ENCODE measurements around the gene ADAMTS9. TPM values are rescaled to one million over a fixed set of nuclear protein-coding genes. Genes with fewer than 3 reads are reported as not detected.

Gene ADAMTS9
- total and polyA plus RNA-seq, 2 of the 13 experiments (the other 11 are each of a cell fraction or from before 2014, with no cell fraction given): 0.02 to 0.09 TPM

GRCh38 chr3:64571982-64572381 lies 115.8 kb downstream of the ADAMTS9 start (continued):
- TF ChIP-seq ZBTB37 (CRISPR knock-in tag; IDR thresholded peaks at IDR 0.05): no peak

GRCh38 chr3:64568895-64569517 lies 118.8 kb downstream of the ADAMTS9 start:
- Histone ChIP-seq H3K9me3 (ENCODE audit: low read length) (no peaks in the 10 kb centered on the region), H3K36me3 (replicated peaks in 1 of 2; ENCODE audit: control insufficient read depth in 1 of 2, insufficient read depth in 2 of 2, low read length in 2 of 2) (no peaks in the 10 kb centered on the region), H3K27me3 (ENCODE audit: control insufficient read depth in 1 of 2, insufficient read depth in 2 of 2, low read length in 2 of 2) (no peaks in the 10 kb centered on the region), H3K9ac (ENCODE audit: insufficient read depth, low read depth, low read length) (no peak overlapping the region), H3K79me2 (ENCODE audit: insufficient read depth, low read length) (no peaks in the 10 kb centered on the region), H3K4me3 (replicated peaks in 1 of 3; ENCODE audit: insufficient read depth in 1 of 3, low read depth in 2 of 3, low read length in 3 of 3) (no peak overlapping the region), H3K27ac (ENCODE audit: extremely low read length, insufficient read depth, low read length) (no peak overlapping the region), H4K20me1 (ENCODE audit: insufficient read depth, low read length) (no peaks in the 10 kb centered on the region), H2AFZ (ENCODE audit: low read length) (no peak overlapping the region), H3K4me2 (ENCODE audit: low read depth, low read length) (no peak overlapping the region), H3K4me1 (ENCODE audit: insufficient read depth, low read length) (no peaks in the 10 kb centered on the region)
- intact Hi-C loops (cut with micrococcal nuclease; ENCODE audit: unreplicated experiment) (no loop called here), in situ Hi-C loops (cut with HindIII; ENCODE audit: extremely low pct_ligation_motif_present, low pct_unique_long_range_greater_than_20kb) (no loop called here)
- FAIRE-seq (no peak), ATAC-seq (no peak), DNase-seq (ENCODE audit: low spot score) (no peak)
- 14% methylated on average over 5 of the region's 5 CpGs for WGBS (ENCODE audit: low lambda C conversion rate)
- ChIA-PET CTCF (ENCODE audit: low intra/inter-chr PET ratio, low total read pairs) (no interaction called here), POLR2A (no interaction called here)
- BruUV-seq (replicated peaks): no TSS peak
- TF ChIP-seq ZNF616 (CRISPR knock-in tag; IDR thresholded peaks at IDR 0.05; ENCODE audit: low read depth) (no peak), ZNF776 (CRISPR knock-in tag; IDR thresholded peaks at IDR 0.05) (no peak), NFYB (CRISPR knock-in tag; IDR thresholded peaks at IDR 0.05) (no peak), ZBTB4 (CRISPR knock-in tag; IDR thresholded peaks at IDR 0.05; ENCODE audit: borderline replicate concordance) (no peak), ZNF460 (CRISPR knock-in tag; IDR thresholded peaks at IDR 0.05; ENCODE audit: borderline replicate concordance) (no peak), MYPOP (CRISPR knock-in tag; IDR thresholded peaks at IDR 0.05) (no peak), SMARCC2 (IDR thresholded peaks at IDR 0.05) (no peak), TERF1 (CRISPR knock-in tag; IDR thresholded peaks at IDR 0.05) (no peak), ZNF446 (CRISPR knock-in tag; IDR thresholded peaks at IDR 0.05) (no peak), U2AF2 (IDR thresholded peaks at IDR 0.05; ENCODE audit: low read depth, low read length) (no peak), SKI (IDR thresholded peaks at IDR 0.05; ENCODE audit: partially characterized antibody) (no peak), IRF2 (CRISPR knock-in tag; IDR thresholded peaks at IDR 0.05) (no peak), NR2F1 (CRISPR knock-in tag; IDR thresholded peaks at IDR 0.05) (no peak), ZNF75D (CRISPR knock-in tag; IDR thresholded peaks at IDR 0.05; ENCODE audit: borderline replicate concordance) (no peak), ZNF83 (CRISPR knock-in tag; IDR thresholded peaks at IDR 0.05; ENCODE audit: borderline replicate concordance) (no peak), MXI1 (IDR thresholded peaks at IDR 0.05; ENCODE audit: borderline replicate concordance, low read depth, low read length) (no peak)
